G401 (cell line): ENCODE data around the gene ROBO2. TPM values are rescaled to one million over a fixed set of nuclear protein-coding genes. Genes with fewer than 3 reads are reported as not detected.
A peak's percentile ranks its signal among the peaks of the same experiment; 100 is the strongest.

Source experiments
- DNase-seq: peaks from one replicate; pipeline ENCODE4 v3.0.0-alpha.2; 2015; ENCODE audit warnings: low spot score
- in situ Hi-C: cut with HindIII; loops from 2 replicates; pipeline ENCODE4 v1.10.0; 2016; ENCODE audit warnings: low sequenced_read_pairs, mixed read lengths
- total RNA-seq: library from RNA; depleted of rRNA; stranded (reverse); fragments of >200 nt; shearing (Covaris generic); gene quantifications from 2 replicates; pipeline ENCODE4 v1.2.3, GENCODE V29; 2014

Gene ROBO2
- total RNA-seq, 1 experiment from 2014 or later, result not detected

GRCh38 chr3:77303955-77304699 is 264.2 kb downstream of the ROBO2 start:
- in situ Hi-C loops, result no loop called here
- peak; percentile 33 for DNase-seq

GRCh38 chr3:77304700-77305021 is 264.8 kb downstream of the ROBO2 start:
- DNase-seq, result no peak

GRCh38 chr3:77309460-77309859 is 269.6 kb downstream of the ROBO2 start:
- in situ Hi-C loops, result no loop called here
- DNase-seq, result no peak

More at GRCh38 chr3:77304700-77305021, 264.8 kb downstream of the ROBO2 start:
- in situ Hi-C loops, result no loop called here

GRCh38 chr3:77313843-77314242 is 273.9 kb downstream of the ROBO2 start:
- in situ Hi-C loops, result no loop called here

GRCh38 chr3:77319711-77320110 is 279.8 kb downstream of the ROBO2 start:
- in situ Hi-C loops, result no loop called here

More at GRCh38 chr3:77313843-77314242, 273.9 kb downstream of the ROBO2 start:
- no peak for DNase-seq

GRCh38 chr3:77320514-77320913 is 280.6 kb downstream of the ROBO2 start:
- DNase-seq, result no peak
- in situ Hi-C loops, result no loop called here

More at GRCh38 chr3:77319711-77320110, 279.8 kb downstream of the ROBO2 start:
- no peak for DNase-seq

GRCh38 chr3:77321646-77322045 is 281.7 kb downstream of the ROBO2 start:
- no peak for DNase-seq
- in situ Hi-C loops, result no loop called here

GRCh38 chr3:77323626-77324025 is 283.7 kb downstream of the ROBO2 start:
- DNase-seq, result no peak
- in situ Hi-C loops, result no loop called here

- no peak for DNase-seq
- in situ Hi-C loops, result no loop called here
Observed at GRCh38 chr3:77324105-77324504, 284.2 kb downstream of the ROBO2 start.

- no peak for DNase-seq
- in situ Hi-C loops, result no loop called here
Observed at GRCh38 chr3:77325280-77325679, 285.4 kb downstream of the ROBO2 start.

GRCh38 chr3:77325702-77326101 is 285.8 kb downstream of the ROBO2 start:
- no peak for DNase-seq
- in situ Hi-C loops, result no loop called here

- in situ Hi-C loops, result no loop called here
- DNase-seq, result no peak
Observed at GRCh38 chr3:77326586-77326985, 286.7 kb downstream of the ROBO2 start.

GRCh38 chr3:77328690-77329089 is 288.8 kb downstream of the ROBO2 start:
- DNase-seq, result no peak
- in situ Hi-C loops, result no loop called here

- DNase-seq, result no peak
- in situ Hi-C loops, result no loop called here
Observed at GRCh38 chr3:77329116-77329515, 289.2 kb downstream of the ROBO2 start.

GRCh38 chr3:77338195-77338594 is 298.3 kb downstream of the ROBO2 start:
- DNase-seq, result no peak
- in situ Hi-C loops, result no loop called here

GRCh38 chr3:77342027-77342426 is 302.1 kb downstream of the ROBO2 start:
- in situ Hi-C loops, result no loop called here
- no peak for DNase-seq

- in situ Hi-C loops, result no loop called here
- DNase-seq, result no peak
Observed at GRCh38 chr3:77342688-77343087, 302.8 kb downstream of the ROBO2 start.

- in situ Hi-C loops, result no loop called here
- no peak for DNase-seq
Observed at GRCh38 chr3:77345009-77345408, 305.1 kb downstream of the ROBO2 start.

- DNase-seq, result no peak
- in situ Hi-C loops, result no loop called here
Observed at GRCh38 chr3:77348244-77348855, 308.5 kb downstream of the ROBO2 start.

- in situ Hi-C loops, result no loop called here
- DNase-seq, result no peak
Observed at GRCh38 chr3:77354958-77355357, 315.1 kb downstream of the ROBO2 start.

GRCh38 chr3:77362936-77363335 is 323.0 kb downstream of the ROBO2 start:
- in situ Hi-C loops, result no loop called here
- DNase-seq, result no peak
